Measurements from ENCODE around the gene GTPBP1.

GRCh38 chr22:38699143-38699542 lies 6.6 kb upstream of the GTPBP1 start:
- TF ChIP-seq YY1 (IDR thresholded peaks at IDR 0.05; ENCODE audit: insufficient read depth, insufficient read length), result no peak
- TF ChIP-seq SUZ12 (IDR thresholded peaks at IDR 0.05; ENCODE audit: extremely low read depth, insufficient read depth, insufficient read length), result no peak
- no peak for TF ChIP-seq ZNF274 (IDR thresholded peaks at IDR 0.05; ENCODE audit: low read depth, low read length)
